HG03571 (cell line): ENCODE data around the gene TUBA1B.
"Not testable (repeated sequence)": the region's sequence is repeated elsewhere in the genome, so short reads cannot be mapped to it uniquely, and the experiment has no call there.

Experiments used
- ATAC-seq: cut with Tn5 transposase; IDR thresholded peaks from one replicate; pipeline ENCODE4 v1.9.1; 2021; ENCODE audit not compliant: unreplicated experiment

The TUBA1B gene

DNA sequence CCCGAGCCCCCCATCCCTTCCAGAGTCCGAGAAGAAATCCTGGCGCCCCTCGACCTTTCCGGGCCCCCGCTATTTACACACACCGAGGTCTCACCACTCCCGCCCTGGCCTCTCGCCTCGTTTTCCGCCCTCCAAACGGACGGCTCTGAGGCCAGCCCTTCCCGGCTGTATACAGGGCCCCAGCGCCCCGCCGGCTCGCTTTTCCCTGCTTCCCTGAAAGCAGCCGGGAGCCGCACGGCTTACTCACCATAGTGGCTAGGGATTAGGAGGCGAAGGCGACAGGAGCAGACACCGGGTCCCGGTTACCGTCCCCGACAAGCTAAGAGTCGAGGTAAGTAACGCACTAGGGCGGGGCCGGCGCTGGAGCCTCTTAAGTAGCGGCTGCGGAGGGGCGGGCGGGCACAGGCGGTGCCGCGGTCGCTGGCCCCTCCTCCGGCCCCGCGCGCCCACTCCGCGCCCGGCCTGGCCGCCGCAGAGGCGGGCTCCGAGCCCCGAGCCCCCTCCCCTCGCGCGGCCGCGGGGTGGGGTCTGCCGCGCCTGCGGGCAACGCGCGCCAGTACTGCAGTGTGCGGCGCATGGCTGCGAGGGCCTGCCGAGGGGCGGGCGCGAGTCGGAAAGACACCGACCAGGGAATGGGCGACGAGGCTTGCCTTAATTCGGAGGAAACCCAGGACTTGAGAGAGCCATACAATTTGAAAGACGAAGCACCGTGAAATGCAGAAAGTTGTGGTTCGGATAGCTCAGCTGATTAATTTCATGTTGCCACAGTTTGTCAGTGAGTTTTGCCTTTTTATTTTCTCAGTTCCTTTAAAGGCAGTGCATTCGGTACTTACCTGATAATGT is at the start of gene TUBA1B:
TUBA1B (minus strand) TSS at position 345 of the 843 bp plus-strand sequence; CDS start at position 250, 95 bp downstream.
- ATAC-seq, result peak; percentile 67

DNA sequence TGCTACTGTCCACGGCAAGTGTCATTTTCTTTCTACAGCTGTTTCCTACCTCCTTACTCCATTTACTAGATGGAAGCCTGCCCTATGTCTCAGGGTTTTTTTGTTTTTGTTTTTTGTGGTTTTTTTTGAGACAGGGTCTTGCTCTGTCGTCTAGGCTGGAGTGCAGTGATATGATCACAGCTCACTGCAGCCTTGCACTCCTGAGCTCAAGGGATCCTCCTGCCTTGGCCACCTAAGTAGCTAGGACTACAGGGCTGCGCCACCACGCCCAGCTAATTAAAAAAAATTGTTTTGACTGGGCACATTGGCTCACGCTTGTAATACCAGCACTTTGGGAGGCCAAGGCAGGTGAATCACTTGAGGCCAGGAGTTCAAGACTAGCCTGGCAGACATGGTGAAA is 43.0 kb upstream of the TUBA1B start:
- ATAC-seq, result no peak

DNA sequence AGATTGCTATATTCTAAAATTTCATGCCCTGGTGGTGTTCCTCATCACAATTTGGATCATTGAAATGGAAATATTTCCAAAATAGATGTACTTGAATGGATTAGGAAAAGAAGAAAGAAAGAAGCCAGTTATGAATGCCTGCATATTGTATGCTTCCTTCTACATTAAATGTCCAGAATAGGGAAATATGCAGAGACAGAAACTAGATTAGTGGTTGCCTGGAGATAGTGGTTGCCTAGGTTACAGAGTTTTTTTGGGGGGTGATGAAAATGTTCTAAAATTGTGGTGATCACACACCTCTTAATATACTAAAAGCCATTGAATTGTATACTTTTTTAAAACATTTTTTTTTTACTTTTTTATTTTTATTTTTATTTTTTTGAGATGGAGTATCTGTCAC is 39.7 kb upstream of the TUBA1B start:
- ATAC-seq, result no peak

DNA sequence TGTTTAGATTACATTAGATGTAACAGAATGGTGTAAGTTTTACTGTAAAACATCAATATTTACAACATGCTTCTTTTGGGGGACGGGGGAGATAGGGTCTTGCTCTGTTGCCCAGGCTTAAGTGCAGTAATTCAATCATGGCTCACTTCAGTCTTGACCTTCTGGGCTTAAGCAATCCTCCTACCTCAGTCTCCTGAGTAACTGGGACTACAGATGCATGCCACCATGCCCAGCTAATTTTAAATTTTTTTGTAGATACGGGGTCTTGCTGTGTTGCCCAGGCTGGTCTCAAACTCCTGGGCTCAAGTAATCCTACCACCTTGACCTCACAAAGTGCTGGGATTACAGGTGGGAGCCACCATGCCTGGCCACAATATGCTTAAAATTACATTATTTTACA is 33.9 kb upstream of the TUBA1B start:
- ATAC-seq, result no peak

DNA sequence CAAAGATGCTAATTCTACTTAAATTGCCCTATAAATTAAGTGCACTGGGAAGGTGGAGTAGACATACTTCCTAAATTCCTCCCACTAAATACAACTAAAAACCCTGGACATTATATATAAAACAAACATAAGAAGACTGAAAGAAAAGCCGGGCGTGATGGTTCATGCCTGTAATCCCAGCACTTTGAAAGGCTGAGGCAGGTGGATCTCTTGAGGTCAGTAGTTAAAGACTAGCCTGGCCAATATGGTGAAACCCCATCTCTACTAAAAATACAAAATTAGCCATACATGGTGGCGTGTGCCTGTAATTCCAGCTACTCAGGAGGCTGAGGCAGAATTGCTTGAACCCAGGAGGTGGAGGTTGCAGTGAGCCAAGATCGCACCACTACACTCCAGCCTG is 30.7 kb upstream of the TUBA1B start:
- not testable (repeated sequence) for ATAC-seq

DNA sequence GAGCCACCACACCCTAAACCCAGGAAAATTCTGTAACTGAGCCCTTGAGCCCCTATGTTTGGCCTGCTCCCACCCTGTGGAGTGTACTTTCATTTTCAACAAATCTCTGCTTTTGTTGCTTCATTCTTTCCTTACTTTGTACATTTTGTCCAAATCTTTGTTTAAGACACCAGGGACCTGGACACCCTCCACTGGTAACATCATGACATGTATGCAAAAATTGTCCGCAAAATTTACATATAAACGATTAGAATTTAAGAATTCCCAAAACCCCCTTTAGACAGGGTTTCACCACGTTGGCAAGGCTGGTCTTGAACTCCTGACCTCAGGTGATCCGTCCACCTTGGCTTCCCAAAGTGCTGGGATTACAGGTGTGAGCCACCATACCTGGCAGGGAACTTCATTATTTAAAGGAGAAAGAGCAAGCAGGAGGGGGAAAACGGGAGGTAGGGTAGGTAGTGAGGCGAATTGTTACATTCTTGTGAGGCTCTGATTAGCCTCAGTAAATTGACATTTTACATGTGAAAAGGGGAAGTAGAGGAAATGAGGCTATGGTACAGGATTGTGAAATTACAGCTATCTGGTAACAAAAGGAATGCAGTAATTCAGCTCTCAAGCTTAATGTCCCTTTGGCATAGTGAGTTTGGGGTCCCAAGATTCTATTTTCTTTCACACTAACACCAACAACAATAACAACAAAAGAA is 30.0 kb upstream of the TUBA1B start:
- ATAC-seq, result no peak

DNA sequence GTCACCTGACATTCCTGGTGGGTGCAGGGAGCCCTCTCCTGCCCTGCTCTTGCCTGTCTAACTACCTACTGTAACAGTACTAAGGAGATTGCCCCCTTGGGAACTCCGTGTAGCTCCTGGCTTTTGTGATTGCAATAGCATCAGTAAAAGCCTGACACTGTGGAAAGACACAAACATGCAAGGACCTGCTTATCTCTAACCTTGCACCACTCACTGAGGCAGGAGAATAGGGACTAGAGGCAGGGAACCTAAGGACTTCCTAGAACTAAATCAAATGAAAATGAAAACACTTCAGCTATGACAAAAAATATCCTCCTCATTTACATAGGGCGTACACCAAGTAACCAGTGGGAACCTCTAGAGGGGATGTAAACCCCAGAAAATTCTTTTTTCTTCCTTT is 29.2 kb upstream of the TUBA1B start:
- ATAC-seq, result no peak

DNA sequence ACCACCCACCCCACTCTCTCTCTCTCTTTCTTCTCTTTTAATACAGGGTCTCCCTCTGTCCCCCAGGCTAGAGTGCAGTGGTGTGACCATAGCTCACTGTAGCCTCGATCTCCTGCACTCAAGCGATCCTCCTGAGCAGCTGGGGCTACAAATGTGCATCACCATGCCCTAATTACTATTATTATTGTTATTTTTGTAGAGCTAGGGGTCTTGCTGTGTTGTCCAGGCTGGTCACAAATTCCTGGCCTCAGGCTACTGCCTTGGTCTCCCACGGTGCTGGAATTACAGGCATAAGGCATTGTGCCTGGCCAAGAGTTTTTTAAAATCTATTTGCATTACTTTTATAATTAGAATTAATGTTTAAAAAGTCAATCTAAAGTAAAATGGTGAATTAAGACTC is 23.0 kb upstream of the TUBA1B start:
- ATAC-seq, result no peak

DNA sequence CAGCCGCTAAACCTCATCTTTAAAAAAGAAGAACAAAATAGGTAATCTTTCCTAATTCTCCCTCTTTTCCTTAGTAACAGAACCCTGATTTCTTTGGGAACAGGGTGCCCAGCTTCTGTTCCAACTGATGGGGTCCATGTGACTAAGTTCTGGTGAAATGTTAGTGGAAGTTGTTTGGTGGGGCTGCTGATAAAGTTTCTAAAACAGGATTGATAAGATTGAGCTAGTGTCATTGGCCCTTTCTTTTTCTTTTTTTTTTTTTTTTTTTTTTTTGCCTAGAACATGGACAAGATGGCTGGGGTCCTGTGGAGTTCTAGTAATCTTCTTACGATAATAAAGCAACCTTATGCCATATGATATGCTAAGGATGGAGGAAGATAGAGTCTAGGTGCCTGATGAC is 16.2 kb upstream of the TUBA1B start:
- ATAC-seq, result no peak

DNA sequence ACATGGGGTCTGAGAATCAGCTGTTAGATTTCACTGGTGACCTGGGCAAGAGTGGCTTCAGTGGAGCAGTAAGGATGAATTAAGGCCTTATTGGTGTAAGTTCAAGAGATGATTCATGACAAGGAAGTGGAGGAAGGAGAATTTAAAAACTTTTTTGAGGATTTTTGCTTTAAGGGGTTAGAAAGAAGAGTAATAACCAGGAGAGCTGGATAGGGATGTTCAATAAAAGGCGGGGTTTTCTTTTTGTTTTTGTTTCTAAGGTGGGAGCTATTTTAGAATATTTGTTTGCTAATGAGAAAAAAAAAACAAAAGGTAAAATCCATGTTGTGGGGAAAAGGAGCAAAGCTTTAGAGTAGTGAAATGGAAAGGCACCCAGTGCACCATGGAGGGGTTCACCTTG is 15.2 kb upstream of the TUBA1B start:
- no peak for ATAC-seq

DNA sequence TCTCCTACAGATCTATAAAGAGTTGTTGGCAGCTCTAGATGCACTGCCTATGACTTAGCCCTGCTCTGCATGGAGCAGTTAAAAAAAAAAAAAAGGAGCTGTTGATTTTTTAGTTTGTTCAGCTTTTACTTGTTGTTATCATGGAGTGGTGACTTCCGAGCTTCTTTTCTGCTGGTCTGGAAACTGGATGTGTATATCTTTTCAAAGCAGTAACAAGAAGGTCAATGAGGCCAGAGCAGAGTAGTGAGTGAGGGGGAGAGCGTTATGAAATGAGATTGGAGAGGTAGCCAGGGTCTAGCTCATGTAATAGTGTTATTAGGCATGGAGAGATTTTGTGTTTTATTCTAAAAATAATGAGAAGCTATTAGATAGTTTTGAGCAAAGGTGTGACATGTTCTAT is 13.2 kb upstream of the TUBA1B start:
- ATAC-seq, result no peak

DNA sequence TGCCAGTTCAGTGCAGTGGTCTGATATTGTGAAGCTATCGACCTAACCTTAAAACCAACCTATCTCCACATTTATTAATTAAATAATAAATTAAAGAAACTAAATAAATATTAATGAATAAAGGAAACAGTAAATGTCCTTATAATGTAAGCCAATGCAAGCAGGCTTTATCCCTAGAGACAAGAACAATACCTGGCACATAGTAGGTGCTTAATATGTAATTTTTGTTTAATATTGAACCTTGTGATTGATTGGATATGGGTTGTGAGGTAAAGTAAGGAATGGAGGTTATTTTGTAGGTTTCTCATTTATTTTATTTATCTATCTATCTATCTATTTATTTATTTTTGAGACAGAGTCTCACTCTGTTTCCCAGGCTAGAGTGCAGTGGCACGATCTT is 7.8 kb upstream of the TUBA1B start:
- ATAC-seq, result no peak

DNA sequence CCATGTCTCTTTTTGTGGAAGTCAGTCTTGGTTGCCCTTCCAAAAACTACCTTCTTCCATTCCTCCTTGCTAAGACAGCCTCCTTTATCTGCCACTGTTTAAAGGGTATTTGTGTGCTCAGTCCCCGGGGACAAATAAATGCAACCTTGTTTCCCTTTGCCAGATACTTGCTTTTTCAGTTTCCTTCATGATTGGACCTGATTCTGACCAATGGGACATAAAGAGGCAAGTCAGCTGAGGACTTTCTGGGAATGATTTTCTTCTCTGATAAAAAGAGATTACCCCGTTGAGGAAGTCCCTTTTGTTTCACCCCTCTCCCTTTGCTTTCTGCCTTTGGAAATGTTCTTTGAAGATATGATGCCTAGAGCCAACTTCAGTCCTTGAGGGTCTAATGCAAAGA is 7.4 kb upstream of the TUBA1B start:
- ATAC-seq, result no peak

DNA sequence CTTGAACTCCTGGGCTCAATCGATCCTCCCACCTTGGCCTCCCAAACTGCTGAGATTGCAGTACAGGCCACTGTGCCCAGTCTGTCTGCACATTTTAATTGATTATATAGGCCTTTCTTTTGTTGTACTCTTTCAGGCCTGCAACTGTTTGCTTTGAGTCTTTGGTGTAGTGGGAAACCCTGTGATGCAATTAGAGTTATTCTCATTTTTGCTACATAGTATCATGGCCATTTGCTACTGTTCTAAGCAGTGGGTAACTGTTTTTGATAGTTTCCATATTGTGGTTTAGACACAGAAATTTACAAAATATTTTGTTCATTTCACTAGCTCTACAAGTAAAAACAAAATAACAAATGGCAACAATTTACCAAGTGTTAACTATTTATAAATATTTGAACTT is 6.3 kb upstream of the TUBA1B start:
- ATAC-seq, result no peak

DNA sequence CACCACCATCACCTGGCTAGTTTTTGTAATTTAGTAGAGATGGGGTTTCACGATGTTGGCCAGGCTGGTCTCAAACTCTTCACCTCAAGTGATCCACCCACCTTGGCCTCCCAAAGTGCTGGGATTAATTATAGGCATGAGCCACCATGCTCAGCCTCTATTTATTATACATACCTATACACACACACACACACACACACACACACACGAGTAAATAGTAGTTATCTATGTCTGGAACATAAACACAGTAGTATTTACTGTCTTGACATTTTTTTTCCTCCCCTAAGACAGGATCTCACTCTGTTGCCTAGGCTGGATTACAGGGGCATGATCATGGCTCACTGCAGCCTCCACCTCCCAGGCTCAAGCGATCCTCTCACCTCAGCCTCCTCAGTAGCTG is 5.8 kb upstream of the TUBA1B start:
- not testable (repeated sequence) for ATAC-seq

DNA sequence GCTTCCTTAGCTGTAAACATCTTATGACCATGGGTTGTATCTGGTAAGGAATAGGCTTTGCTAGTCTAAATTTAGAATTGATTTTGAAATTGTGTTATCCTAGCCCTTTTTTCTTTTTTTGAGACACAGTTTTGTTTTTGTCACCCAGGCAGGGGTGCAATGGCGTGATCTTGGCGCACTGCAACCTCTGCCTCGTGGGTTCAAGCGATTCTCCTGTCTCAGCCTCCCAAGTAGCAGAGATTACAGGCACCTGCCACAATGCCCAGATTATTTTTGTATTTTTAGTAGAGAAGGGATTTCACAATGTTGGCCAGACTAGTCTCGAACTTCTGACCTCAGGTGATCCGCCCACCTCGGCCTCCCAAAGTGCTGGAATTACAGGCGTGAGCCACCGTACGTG is 2.4 kb upstream of the TUBA1B start:
- no peak for ATAC-seq

DNA sequence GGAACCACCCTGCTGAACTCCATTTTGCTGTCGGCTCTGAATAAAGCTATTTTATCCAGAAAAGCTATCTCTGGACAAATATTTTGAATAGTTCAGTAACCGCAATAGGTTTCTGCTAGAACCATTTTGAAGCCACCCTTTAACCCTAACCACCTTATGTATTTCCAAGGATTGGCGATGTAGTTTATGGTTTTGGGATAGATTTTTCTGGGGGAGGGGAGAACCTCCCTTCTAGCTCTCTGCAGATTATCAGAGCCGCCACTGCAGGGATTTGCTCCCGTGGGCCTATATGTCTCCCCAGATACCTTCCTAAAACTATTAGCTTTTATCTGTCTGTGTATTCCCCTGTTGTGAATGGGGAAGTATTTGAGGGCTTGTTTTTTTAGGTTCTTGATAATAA is 1.8 kb upstream of the TUBA1B start:
- no peak for ATAC-seq

DNA sequence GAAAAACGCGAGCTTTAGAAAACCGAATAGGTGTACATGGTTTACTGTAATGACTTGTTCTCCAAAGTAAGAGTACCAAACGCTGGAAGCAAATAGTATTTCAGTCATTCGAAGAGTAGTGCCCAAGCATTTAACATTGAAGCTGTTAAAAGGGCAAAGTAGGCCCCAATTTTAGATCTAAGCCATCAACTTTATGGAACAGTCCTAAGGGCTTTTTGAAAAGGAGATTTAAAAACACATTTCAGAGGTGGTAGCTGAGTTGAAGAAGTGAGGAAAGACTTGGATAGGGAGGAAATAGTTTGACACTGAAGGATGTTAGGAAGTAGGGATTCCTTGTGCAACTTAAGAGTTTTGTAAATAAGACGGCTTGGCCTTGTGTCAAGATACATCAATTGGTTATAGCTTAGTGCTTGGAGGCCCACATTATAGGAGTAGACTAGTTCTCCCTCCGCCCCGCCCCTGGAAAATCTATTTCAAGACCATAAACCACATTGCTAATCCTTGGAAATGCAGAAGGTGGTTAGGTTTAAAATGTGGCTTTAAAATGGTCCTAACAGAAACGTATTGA is 783 bp upstream of the TUBA1B start:
- ATAC-seq, result peak; percentile 4

DNA sequence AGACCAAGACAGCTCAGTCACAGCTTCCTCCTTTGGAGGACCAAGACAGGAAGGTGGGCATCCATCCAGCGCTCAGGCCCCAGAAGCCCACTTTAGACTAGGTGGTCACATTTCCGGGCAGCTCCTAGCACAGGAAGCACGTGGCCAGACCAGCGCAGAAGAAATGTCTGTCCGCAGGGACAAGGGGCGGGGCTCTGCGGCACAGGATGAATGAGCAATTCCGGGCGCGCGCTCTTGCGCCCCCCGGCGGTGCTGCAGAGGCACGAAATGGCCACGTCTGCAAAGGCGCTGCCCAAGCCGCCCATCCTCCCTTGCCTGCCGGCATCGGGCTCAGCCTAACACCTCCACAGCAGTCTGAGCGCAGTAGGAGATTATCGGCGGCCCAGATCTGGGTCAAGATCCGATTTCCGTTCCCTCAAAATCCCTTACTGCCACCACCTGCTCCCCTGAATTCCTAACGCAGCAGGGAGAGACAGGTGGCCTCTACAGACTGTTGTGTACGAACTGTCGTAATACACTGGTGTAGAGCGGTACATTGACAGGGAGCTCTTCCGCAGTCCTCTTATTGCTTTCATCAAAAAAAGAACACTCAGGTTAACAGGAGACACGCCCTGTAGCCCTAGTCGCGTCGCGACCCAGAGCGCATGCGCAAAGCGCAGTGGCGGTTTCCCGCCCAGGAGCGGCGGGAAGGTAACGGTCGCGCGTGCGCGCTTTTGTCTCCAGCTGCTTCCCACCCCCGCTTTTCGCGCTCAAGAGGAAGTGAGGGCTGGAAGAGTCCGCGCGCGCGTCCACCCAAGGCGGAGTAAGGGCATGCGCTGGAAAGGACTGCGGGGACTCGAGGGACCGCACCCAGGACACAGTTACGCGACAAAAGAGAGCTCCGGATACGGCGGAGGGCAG is 794 bp downstream of the TUBA1B start:
- ATAC-seq, result peak; percentile 47

DNA sequence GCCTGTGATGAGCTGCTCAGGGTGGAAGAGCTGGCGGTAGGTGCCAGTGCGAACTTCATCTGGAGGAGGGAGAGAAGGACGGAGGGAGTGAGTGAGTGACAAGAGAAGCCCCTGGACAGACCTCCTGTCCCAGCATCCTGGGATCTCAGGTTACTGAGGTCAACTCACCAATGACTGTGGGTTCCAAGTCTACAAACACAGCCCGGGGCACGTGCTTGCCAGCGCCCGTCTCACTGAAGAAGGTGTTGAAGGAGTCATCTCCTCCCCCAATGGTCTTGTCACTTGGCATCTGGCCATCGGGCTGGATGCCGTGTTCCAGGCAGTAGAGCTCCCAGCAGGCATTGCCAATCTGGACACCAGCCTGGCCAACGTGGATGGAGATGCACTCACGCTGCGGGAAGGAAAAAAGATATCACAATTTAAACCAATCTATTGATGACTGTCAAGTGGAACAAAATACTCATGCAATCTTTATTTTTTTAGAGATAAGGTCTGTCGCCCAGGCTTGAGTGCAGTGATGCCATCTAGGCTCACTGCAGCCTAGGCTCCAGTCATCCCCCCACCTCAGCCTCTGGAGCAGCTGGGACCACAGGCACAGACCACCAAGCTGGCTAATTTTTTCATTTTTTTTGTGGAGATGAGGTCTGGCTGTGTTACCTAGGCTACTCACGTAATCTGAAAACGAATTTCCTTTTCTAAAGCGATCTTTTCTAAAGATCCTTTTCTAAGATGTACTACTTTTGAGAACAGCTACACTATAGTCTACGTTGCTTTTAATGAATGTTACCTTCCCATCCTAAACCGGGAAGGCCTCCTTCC is 1.7 kb downstream of the TUBA1B start:
- no peak for ATAC-seq
